WTC11 (cell line): Measurements from ENCODE around the gene TMEM250. TPM values are rescaled to one million over a fixed set of nuclear protein-coding genes. Genes with fewer than 3 reads are reported as not detected.

ENCODE experiments used
- ATAC-seq: fragments of 200-7000 bp; cut with Tn5 transposase; 2 replicates; pipeline ENCODE4 v1.10.0; 2021; ENCODE audit warnings: mild to moderate bottlenecking, moderate library complexity
- CTCF ChIA-PET: fragments of 300-600 bp; sonication (Branson Sonifier 250); formaldehyde crosslinking; loops from one replicate; lab custom pipeline; 2021; ENCODE audit warnings: antibody characterized with exemption; lab: Charles Lee
- POLR2A ChIA-PET: fragments of 350-600 bp; sonication (Branson Sonifier 250); formaldehyde crosslinking; loops from one replicate; lab custom pipeline; 2021; ENCODE audit warnings: antibody characterized with exemption; lab: Charles Lee
- DNase-seq: peaks from one replicate; pipeline ENCODE4 v3.0.0; 2021; ENCODE audit warnings: low spot score
- H3K27ac Mint-ChIP-seq: 2 replicates; pipeline ENCODE4 v1.8.0; 2021; ENCODE audit warnings: mixed read lengths
- H3K27me3 Mint-ChIP-seq: 2 replicates; pipeline ENCODE4 v1.8.0; 2021; ENCODE audit warnings: low read depth, mild to moderate bottlenecking, moderate library complexity, mixed read lengths
- H3K36me3 Mint-ChIP-seq: 2 replicates; pipeline ENCODE4 v1.8.0; 2021; ENCODE audit warnings: mixed read lengths
- H3K4me1 Mint-ChIP-seq: 2 replicates; pipeline ENCODE4 v1.8.0; 2022; ENCODE audit warnings: mixed read lengths
- H3K4me3 Mint-ChIP-seq: 2 replicates; pipeline ENCODE4 v1.8.0; 2021; ENCODE audit warnings: mild to moderate bottlenecking, moderate library complexity, mixed read lengths
- H3K9me3 Mint-ChIP-seq: 2 replicates; pipeline ENCODE4 v1.8.0; 2021; ENCODE audit warnings: mixed read lengths
- CREB1 ChIP-seq: sonication (generic); formaldehyde crosslinking; IDR thresholded peaks from 2 replicates; pipeline ENCODE4 v1.8.0; 2023; ENCODE audit warnings: mild to moderate bottlenecking, missing genetic modification reagents
- FOXP1 ChIP-seq: sonication (generic); formaldehyde crosslinking; IDR thresholded peaks from 2 replicates; pipeline ENCODE4 v1.8.0; 2022; ENCODE audit warnings: missing genetic modification reagents, mild to moderate bottlenecking, moderate library complexity, borderline replicate concordance
- FOXP4 ChIP-seq: sonication (generic); formaldehyde crosslinking; IDR thresholded peaks from 2 replicates; pipeline ENCODE4 v1.8.0; 2022; ENCODE audit warnings: mild to moderate bottlenecking, missing genetic modification reagents
- GABPB1 ChIP-seq: sonication (generic); formaldehyde crosslinking; IDR thresholded peaks from 2 replicates; pipeline ENCODE4 v1.8.1; 2023; ENCODE audit warnings: mild to moderate bottlenecking, missing genetic modification reagents
- IRF2 ChIP-seq: sonication (generic); formaldehyde crosslinking; IDR thresholded peaks from 2 replicates; pipeline ENCODE4 v1.8.0; 2022; ENCODE audit warnings: low read depth, missing genetic modification reagents, borderline replicate concordance
- KAT7 ChIP-seq: sonication (generic); formaldehyde crosslinking; IDR thresholded peaks from 2 replicates; pipeline ENCODE4 v1.8.1; 2023; ENCODE audit warnings: missing genetic modification reagents, mild to moderate bottlenecking, borderline replicate concordance
- NFATC4 ChIP-seq: fragments of 250-450 bp; sonication (Bioruptor Pico); IDR thresholded peaks from 2 replicates; pipeline ENCODE4 v1.9.0; 2021; ENCODE audit warnings: mild to moderate bottlenecking
- NFE2L1 ChIP-seq: sonication (generic); formaldehyde crosslinking; IDR thresholded peaks from 2 replicates; pipeline ENCODE4 v1.8.1; 2023; ENCODE audit warnings: missing genetic modification reagents
- OVOL2 ChIP-seq: fragments of 250-450 bp; sonication (Bioruptor Pico); IDR thresholded peaks from 2 replicates; pipeline ENCODE4 v1.9.0; 2021; ENCODE audit warnings: mild to moderate bottlenecking, borderline replicate concordance
- ZNF219 ChIP-seq: sonication (generic); formaldehyde crosslinking; IDR thresholded peaks from 2 replicates; pipeline ENCODE4 v1.8.0; 2023; ENCODE audit warnings: missing genetic modification reagents, mild to moderate bottlenecking, borderline replicate concordance
- ZNF263 ChIP-seq: sonication (generic); formaldehyde crosslinking; IDR thresholded peaks from 2 replicates; pipeline ENCODE4 v1.8.1; 2022; ENCODE audit warnings: low read depth, mild to moderate bottlenecking, moderate library complexity, missing genetic modification reagents
- ZNF317 ChIP-seq: sonication (generic); formaldehyde crosslinking; IDR thresholded peaks from 2 replicates; pipeline ENCODE4 v1.8.1; 2023; ENCODE audit warnings: low read depth, mild to moderate bottlenecking, moderate library complexity, missing genetic modification reagents, borderline replicate concordance
- ZNF416 ChIP-seq: fragments of 250-450 bp; sonication (Bioruptor Pico); IDR thresholded peaks from 2 replicates; pipeline ENCODE4 v1.9.0; 2021; ENCODE audit warnings: mild to moderate bottlenecking, inconsistent platforms
- ZNF423 ChIP-seq: fragments of 250-450 bp; sonication (Bioruptor Pico); IDR thresholded peaks from 2 replicates; pipeline ENCODE4 v2.1.2; 2022; ENCODE audit warnings: mild to moderate bottlenecking, moderate library complexity
- ZNF512 ChIP-seq: sonication (generic); formaldehyde crosslinking; IDR thresholded peaks from 2 replicates; pipeline ENCODE4 v1.8.1; 2022; ENCODE audit warnings: missing genetic modification reagents, borderline replicate concordance
- total RNA-seq: library from RNA; stranded (reverse); gene quantifications from 3 replicates; pipeline ENCODE4 v1.2.3, GENCODE V29; 2021
- TF ChIP-seq, protein P1 (sequence below): sonication (generic); formaldehyde crosslinking; IDR thresholded peaks from 2 replicates; pipeline ENCODE4 v1.8.1; 2022; ENCODE audit warnings: low read depth, missing genetic modification reagents, borderline replicate concordance
- TF ChIP-seq, protein P2 (sequence below): sonication (generic); formaldehyde crosslinking; IDR thresholded peaks from 2 replicates; pipeline ENCODE4 v1.8.0; 2023; ENCODE audit warnings: mild to moderate bottlenecking, missing genetic modification reagents
- TF ChIP-seq, protein P3 (sequence below): fragments of 250-450 bp; sonication (Bioruptor Pico); IDR thresholded peaks from 2 replicates; pipeline ENCODE4 v1.8.0; 2021; ENCODE audit warnings: mild to moderate bottlenecking
- TF ChIP-seq, protein P4 (sequence below): sonication (generic); formaldehyde crosslinking; conservative IDR thresholded peaks from 2 replicates; pipeline ENCODE4 v1.8.1; 2022; ENCODE audit warnings: mild to moderate bottlenecking, missing genetic modification reagents
- TF ChIP-seq, protein P5 (sequence below): sonication (generic); formaldehyde crosslinking; IDR thresholded peaks from 2 replicates; pipeline ENCODE4 v1.8.0; 2023; ENCODE audit warnings: missing genetic modification reagents

Gene TMEM250
- total RNA-seq, 1 experiment from 2014 or later, result 39.4 TPM

- no peaks in the 10 kb centered on the region for H3K27me3 Mint-ChIP-seq
- DNase-seq (peak; percentile 14), ATAC-seq (peak; percentile 38; the same call in 1 of the 2 replicates)
- H3K36me3 Mint-ChIP-seq, result no peaks in the 10 kb centered on the region
- TF ChIP-seq CREB1 (CRISPR knock-in tag) (no peak), ZNF263 (CRISPR knock-in tag) (no peak), FOXP1 (CRISPR knock-in tag) (0 out of 2 replicates have a peak, but pooled peaks have one; percentile 18), ZNF423 (no peak)
- TF ChIP-seq, protein P1, sequence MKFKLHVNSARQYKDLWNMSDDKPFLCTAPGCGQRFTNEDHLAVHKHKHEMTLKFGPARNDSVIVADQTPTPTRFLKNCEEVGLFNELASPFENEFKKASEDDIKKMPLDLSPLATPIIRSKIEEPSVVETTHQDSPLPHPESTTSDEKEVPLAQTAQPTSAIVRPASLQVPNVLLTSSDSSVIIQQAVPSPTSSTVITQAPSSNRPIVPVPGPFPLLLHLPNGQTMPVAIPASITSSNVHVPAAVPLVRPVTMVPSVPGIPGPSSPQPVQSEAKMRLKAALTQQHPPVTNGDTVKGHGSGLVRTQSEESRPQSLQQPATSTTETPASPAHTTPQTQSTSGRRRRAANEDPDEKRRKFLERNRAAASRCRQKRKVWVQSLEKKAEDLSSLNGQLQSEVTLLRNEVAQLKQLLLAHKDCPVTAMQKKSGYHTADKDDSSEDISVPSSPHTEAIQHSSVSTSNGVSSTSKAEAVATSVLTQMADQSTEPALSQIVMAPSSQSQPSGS (CRISPR knock-in tag), result no peak
- TF ChIP-seq, protein P2, sequence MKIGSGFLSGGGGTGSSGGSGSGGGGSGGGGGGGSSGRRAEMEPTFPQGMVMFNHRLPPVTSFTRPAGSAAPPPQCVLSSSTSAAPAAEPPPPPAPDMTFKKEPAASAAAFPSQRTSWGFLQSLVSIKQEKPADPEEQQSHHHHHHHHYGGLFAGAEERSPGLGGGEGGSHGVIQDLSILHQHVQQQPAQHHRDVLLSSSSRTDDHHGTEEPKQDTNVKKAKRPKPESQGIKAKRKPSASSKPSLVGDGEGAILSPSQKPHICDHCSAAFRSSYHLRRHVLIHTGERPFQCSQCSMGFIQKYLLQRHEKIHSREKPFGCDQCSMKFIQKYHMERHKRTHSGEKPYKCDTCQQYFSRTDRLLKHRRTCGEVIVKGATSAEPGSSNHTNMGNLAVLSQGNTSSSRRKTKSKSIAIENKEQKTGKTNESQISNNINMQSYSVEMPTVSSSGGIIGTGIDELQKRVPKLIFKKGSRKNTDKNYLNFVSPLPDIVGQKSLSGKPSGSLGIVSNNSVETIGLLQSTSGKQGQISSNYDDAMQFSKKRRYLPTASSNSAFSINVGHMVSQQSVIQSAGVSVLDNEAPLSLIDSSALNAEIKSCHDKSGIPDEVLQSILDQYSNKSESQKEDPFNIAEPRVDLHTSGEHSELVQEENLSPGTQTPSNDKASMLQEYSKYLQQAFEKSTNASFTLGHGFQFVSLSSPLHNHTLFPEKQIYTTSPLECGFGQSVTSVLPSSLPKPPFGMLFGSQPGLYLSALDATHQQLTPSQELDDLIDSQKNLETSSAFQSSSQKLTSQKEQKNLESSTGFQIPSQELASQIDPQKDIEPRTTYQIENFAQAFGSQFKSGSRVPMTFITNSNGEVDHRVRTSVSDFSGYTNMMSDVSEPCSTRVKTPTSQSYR (CRISPR knock-in tag), result no peak
- H3K27ac Mint-ChIP-seq, result peak overlapping the region; percentile 60
- no peaks in the 10 kb centered on the region for H3K9me3 Mint-ChIP-seq
- H3K4me3 Mint-ChIP-seq, result no peak overlapping the region
- POLR2A ChIA-PET, result no interaction called here
- CTCF ChIA-PET, result interaction anchor here (0.6 to 1.7 kb wide), 3 partner anchors 35 to 349 kb away, joined by 3 to 6 read pairs (median 3); no protein-coding TSS in a partner anchor
- peaks cover 13% of the 10 kb centered on the region for H3K4me1 Mint-ChIP-seq
These were observed 32.3 kb downstream of the TMEM250 start for GRCh38 chr9:136086213-136086881.

DNA sequence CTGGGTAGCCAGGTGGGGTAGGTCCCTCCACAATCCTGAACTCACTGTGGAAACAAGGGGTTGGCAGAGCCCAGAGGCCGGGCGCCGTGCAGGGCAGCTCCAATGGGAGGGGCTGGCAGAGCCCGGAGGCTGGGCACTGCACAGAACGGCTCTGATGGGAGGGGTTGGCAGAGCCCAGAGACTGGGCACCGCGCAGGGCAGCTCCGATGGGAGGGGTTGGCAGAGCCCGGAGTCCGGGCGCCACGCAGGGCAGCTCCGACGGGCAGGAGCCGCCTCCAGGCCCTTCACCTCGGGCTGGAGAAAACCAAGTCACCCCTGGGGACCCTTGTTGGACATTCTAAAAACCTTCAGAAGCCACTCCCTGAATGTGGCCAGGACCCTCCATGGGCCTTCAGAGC is 32.9 kb downstream of the TMEM250 start:
- Mint-ChIP-seq H3K4me1 (peaks cover 12% of the 10 kb centered on the region), H3K4me3 (no peak overlapping the region), H3K27ac (no peak overlapping the region), H3K36me3 (no peaks in the 10 kb centered on the region), H3K9me3 (no peaks in the 10 kb centered on the region), H3K27me3 (no peaks in the 10 kb centered on the region)
- DNase-seq, result no peak
- TF ChIP-seq NFE2L1 (CRISPR knock-in tag), result no peak
- no peak for TF ChIP-seq ZNF263 (CRISPR knock-in tag)
- TF ChIP-seq ZNF512 (CRISPR knock-in tag), result no peak
- no peak for TF ChIP-seq NFATC4 (CRISPR knock-in tag)
- TF ChIP-seq KAT7 (CRISPR knock-in tag), result no peak
- TF ChIP-seq, protein P3, sequence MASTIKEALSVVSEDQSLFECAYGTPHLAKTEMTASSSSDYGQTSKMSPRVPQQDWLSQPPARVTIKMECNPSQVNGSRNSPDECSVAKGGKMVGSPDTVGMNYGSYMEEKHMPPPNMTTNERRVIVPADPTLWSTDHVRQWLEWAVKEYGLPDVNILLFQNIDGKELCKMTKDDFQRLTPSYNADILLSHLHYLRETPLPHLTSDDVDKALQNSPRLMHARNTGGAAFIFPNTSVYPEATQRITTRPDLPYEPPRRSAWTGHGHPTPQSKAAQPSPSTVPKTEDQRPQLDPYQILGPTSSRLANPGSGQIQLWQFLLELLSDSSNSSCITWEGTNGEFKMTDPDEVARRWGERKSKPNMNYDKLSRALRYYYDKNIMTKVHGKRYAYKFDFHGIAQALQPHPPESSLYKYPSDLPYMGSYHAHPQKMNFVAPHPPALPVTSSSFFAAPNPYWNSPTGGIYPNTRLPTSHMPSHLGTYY (CRISPR knock-in tag), result no peak
- no peak for TF ChIP-seq ZNF219
- TF ChIP-seq GABPB1, result no peak
- TF ChIP-seq, protein P4, sequence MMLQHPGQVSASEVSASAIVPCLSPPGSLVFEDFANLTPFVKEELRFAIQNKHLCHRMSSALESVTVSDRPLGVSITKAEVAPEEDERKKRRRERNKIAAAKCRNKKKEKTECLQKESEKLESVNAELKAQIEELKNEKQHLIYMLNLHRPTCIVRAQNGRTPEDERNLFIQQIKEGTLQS (CRISPR knock-in tag), result no peak
- TF ChIP-seq OVOL2 (CRISPR knock-in tag), result no peak
- TF ChIP-seq, protein P5, sequence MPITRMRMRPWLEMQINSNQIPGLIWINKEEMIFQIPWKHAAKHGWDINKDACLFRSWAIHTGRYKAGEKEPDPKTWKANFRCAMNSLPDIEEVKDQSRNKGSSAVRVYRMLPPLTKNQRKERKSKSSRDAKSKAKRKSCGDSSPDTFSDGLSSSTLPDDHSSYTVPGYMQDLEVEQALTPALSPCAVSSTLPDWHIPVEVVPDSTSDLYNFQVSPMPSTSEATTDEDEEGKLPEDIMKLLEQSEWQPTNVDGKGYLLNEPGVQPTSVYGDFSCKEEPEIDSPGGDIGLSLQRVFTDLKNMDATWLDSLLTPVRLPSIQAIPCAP (CRISPR knock-in tag), result no peak
- TF ChIP-seq FOXP4 (CRISPR knock-in tag), result no peak
- no peak for TF ChIP-seq IRF2 (CRISPR knock-in tag)
- no peak for TF ChIP-seq ZNF416
- TF ChIP-seq ZNF317 (CRISPR knock-in tag), result no peak
- ChIA-PET CTCF (interaction anchor here (0.6 kb wide), 1 partner anchor 349 kb away, joined by 3 read pairs; no protein-coding TSS in a partner anchor), POLR2A (no interaction called here)
- no peak for ATAC-seq
